OCI-LY1 (cell line): ENCODE measurements around the gene ALS2CL.

Experiments used
- H2AFZ ChIP-seq: fragments of 200-600 bp; sonication (generic), shearing (Covaris generic); 2 replicates; pipeline ENCODE4 v1.6.0; 2014; ENCODE audit warnings: antibody characterized with exemption, mild to moderate bottlenecking, low read length
- H3F3A ChIP-seq: fragments of 200-600 bp; sonication (generic), shearing (Covaris generic); 2 replicates; pipeline ENCODE4 v1.6.0; 2014; ENCODE audit warnings: mild to moderate bottlenecking, antibody characterized with exemption, low read length, moderate library complexity; ENCODE audit not compliant: insufficient read depth
- H3K27ac ChIP-seq: fragments of 200-600 bp; sonication (generic); 2 replicates; pipeline ENCODE4 v1.5.1; 2014; ENCODE audit warnings: low read length, mixed run types, mild to moderate bottlenecking, low read depth; ENCODE audit not compliant: poor library complexity, severe bottlenecking
- H3K27me3 ChIP-seq: fragments of 200-600 bp; sonication (generic); 2 replicates; pipeline ENCODE4 v1.6.0; 2014; ENCODE audit warnings: antibody characterized with exemption, mild to moderate bottlenecking, low read length, moderate library complexity; ENCODE audit not compliant: insufficient read depth
- H3K36me3 ChIP-seq: fragments of 200-600 bp; sonication (generic); 2 replicates; pipeline ENCODE4 v1.6.1; 2014; ENCODE audit warnings: mild to moderate bottlenecking, antibody characterized with exemption, low read length, moderate library complexity, mixed read lengths; ENCODE audit not compliant: insufficient read depth
- H3K4me1 ChIP-seq: fragments of 200-600 bp; sonication (generic); 2 replicates; pipeline ENCODE4 v1.5.1; 2014; ENCODE audit warnings: mild to moderate bottlenecking, low read length, moderate library complexity; ENCODE audit not compliant: insufficient read depth, severe bottlenecking
- H3K4me2 ChIP-seq: fragments of 200-600 bp; sonication (generic), shearing (Covaris generic); 2 replicates; pipeline ENCODE4 v1.6.1; 2014; ENCODE audit warnings: low read length
- H3K4me3 ChIP-seq: fragments of 200-600 bp; sonication (generic); 2 replicates; pipeline ENCODE4 v1.5.1; 2014; ENCODE audit warnings: low read length, low read depth, mild to moderate bottlenecking, mixed read lengths; ENCODE audit not compliant: poor library complexity, severe bottlenecking
- H3K79me2 ChIP-seq: fragments of 200-600 bp; shearing (Covaris generic); 2 replicates; pipeline ENCODE4 v1.6.1; 2016; ENCODE audit warnings: mixed run types, low read length, mixed read lengths; ENCODE audit not compliant: insufficient read depth
- H3K9ac ChIP-seq: fragments of 200-600 bp; sonication (generic), shearing (Covaris generic); 2 replicates; pipeline ENCODE4 v1.6.1; 2014; ENCODE audit warnings: mild to moderate bottlenecking, low read length, mixed read lengths
- H3K9me2 ChIP-seq: fragments of 200-600 bp; sonication (generic), shearing (Covaris generic); 2 replicates; pipeline ENCODE4 v1.6.1; 2014; ENCODE audit warnings: low read depth, mild to moderate bottlenecking, low read length, mixed read lengths
- H3K9me3 ChIP-seq: fragments of 200-600 bp; shearing (Covaris generic); 2 replicates; pipeline ENCODE4 v1.6.1; 2014; ENCODE audit warnings: low read length, mixed read lengths
- H4K20me1 ChIP-seq: fragments of 200-600 bp; sonication (generic), shearing (Covaris generic); 2 replicates; pipeline ENCODE4 v1.6.0; 2016; ENCODE audit warnings: mild to moderate bottlenecking, low read length; ENCODE audit not compliant: insufficient read depth
- CTCF ChIP-seq: fragments of 200-600 bp; sonication (generic), shearing (Covaris generic); IDR thresholded peaks from 2 replicates; pipeline ENCODE4 v1.5.1; 2017; ENCODE audit warnings: mild to moderate bottlenecking, antibody characterized with exemption, low read length, moderate library complexity, mixed read lengths
- EZH2 ChIP-seq: fragments of 200-600 bp; sonication (generic), shearing (Covaris generic); IDR thresholded peaks from 2 replicates; pipeline ENCODE4 v1.8.0; 2017; ENCODE audit warnings: borderline replicate concordance, mixed run types, mild to moderate bottlenecking, antibody characterized with exemption, low read length, moderate library complexity, mixed read lengths

ALS2CL gene

DNA sequence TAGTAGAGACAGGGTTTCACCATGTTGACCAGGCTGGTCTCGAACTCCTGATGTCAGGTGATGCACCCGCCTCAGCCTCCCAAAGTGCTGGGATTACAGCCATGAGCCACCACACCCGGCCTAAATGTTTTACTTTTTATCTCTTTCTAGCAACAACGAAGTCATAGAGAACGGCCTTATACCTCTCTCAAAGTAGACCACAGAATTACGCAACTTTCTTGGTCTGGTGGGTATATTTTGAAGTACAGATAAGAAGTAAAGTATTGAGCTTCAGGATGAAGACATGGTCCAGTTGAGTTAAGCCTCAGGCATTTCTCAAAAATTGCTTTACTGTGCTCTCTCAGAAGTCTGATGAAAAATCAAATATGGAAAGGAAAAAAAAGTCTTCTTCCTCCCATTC lies 50.5 kb downstream of the ALS2CL start:
- no peaks in the 10 kb centered on the region for H3K9me2 ChIP-seq
- no peaks in the 10 kb centered on the region for H4K20me1 ChIP-seq

GRCh38 chr3:46640927-46641326 lies 52.6 kb downstream of the ALS2CL start:
- no peak for TF ChIP-seq EZH2
- TF ChIP-seq CTCF = no peak
- no peaks in the 10 kb centered on the region for H3K9me3 ChIP-seq

More for the DNA sequence above, 50.5 kb downstream of the ALS2CL start:
- Histone ChIP-seq H3K9ac (no peak overlapping the region), H3K79me2 (no peaks in the 10 kb centered on the region), H3K4me2 (no peak overlapping the region), H3F3A (no peaks in the 10 kb centered on the region), H3K4me1 (no peaks in the 10 kb centered on the region), H3K9me3 (no peaks in the 10 kb centered on the region), H3K4me3 (no peak overlapping the region), H3K36me3 (no peaks in the 10 kb centered on the region), H3K27me3 (no peaks in the 10 kb centered on the region), H2AFZ (no peak overlapping the region), H3K27ac (no peak overlapping the region)
- TF ChIP-seq EZH2 = no peak
- no peak for TF ChIP-seq CTCF

GRCh38 chr3:46639221-46639620 lies 54.3 kb downstream of the ALS2CL start:
- no peaks in the 10 kb centered on the region for H3K36me3 ChIP-seq
- no peaks in the 10 kb centered on the region for H3K9me3 ChIP-seq
- no peaks in the 10 kb centered on the region for H3K4me1 ChIP-seq
- no peaks in the 10 kb centered on the region for H3K79me2 ChIP-seq
- H3F3A ChIP-seq = no peaks in the 10 kb centered on the region
- H3K27me3 ChIP-seq = no peaks in the 10 kb centered on the region
- TF ChIP-seq EZH2 (no peak), CTCF (no peak)
- no peaks in the 10 kb centered on the region for H4K20me1 ChIP-seq
- H3K9ac ChIP-seq = no peak overlapping the region
- no peak overlapping the region for H3K4me3 ChIP-seq
- H3K27ac ChIP-seq = no peak overlapping the region
- H3K4me2 ChIP-seq = no peak overlapping the region
- no peak overlapping the region for H2AFZ ChIP-seq
- H3K9me2 ChIP-seq = no peaks in the 10 kb centered on the region

More at GRCh38 chr3:46640927-46641326, 52.6 kb downstream of the ALS2CL start:
- H3K36me3 ChIP-seq = no peaks in the 10 kb centered on the region
- H3K4me1 ChIP-seq = no peaks in the 10 kb centered on the region
- H3K9ac ChIP-seq = no peak overlapping the region
- H3K4me2 ChIP-seq = no peak overlapping the region
- H4K20me1 ChIP-seq = no peaks in the 10 kb centered on the region
- H3K4me3 ChIP-seq = no peak overlapping the region
- no peak overlapping the region for H3K27ac ChIP-seq
- no peak overlapping the region for H2AFZ ChIP-seq
- no peaks in the 10 kb centered on the region for H3K79me2 ChIP-seq
- no peaks in the 10 kb centered on the region for H3K27me3 ChIP-seq
- no peaks in the 10 kb centered on the region for H3K9me2 ChIP-seq
- H3F3A ChIP-seq = no peaks in the 10 kb centered on the region
